ENCODE measurements around the gene COG6. TPM values are rescaled to one million over a fixed set of nuclear protein-coding genes. Genes with fewer than 3 reads are reported as not detected.

The COG6 gene
- total and polyA plus RNA-seq, 2 of the 4 experiments (the other 2 are of a cell fraction): 22.8 to 37.5 TPM

DNA sequence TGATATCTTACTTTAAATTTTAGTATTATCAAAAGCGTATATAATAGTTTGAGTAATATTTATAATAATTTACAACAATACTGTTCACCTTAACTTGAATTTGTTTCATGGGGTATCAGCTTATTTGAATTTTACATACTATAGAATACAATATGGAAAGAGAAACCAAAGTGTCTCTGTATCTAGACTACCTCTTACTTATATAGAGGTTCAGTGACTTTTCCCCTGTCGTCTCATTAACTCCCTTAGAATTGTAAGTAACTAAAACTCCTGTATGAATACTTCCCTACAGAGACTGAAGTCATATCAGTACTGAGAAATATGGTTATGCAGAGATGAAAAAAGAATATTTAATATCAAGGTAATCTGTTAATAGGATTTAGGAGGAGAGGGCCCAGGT lies 26.8 kb downstream of the COG6 start:
- Histone ChIP-seq H3K36me3 (ENCODE audit: control insufficient read depth, insufficient read depth, low read length) (peaks cover 8% of the 10 kb centered on the region), H2AFZ (replicated peaks; ENCODE audit: low read length, poor library complexity) (no peak overlapping the region), H3K18ac (ENCODE audit: low read depth, low read length) (no peak overlapping the region), H2AK9ac (replicated peaks; ENCODE audit: low read depth, low read length, poor library complexity) (no peak overlapping the region), H3K9me1 (ENCODE audit: insufficient read depth, low read length) (no peaks in the 10 kb centered on the region), H3K4ac (ENCODE audit: low read depth, low read length) (no peak overlapping the region), H3K4me1 (ENCODE audit: control insufficient read depth, insufficient read depth, low read length) (no peaks in the 10 kb centered on the region), H2BK15ac (ENCODE audit: low read depth, low read length) (no peak overlapping the region), H3K79me1 (ENCODE audit: low read depth in 1 of 2, low read length in 2 of 2) (no peaks in the 10 kb centered on the region; a peak in 1 of 4 replicates), H4K20me1 (ENCODE audit: insufficient read depth, low read length) (no peaks in the 10 kb centered on the region), H2AK5ac (ENCODE audit: low read depth, low read length) (no peak overlapping the region), H3K4me2 (ENCODE audit: low read depth, low read length) (no peak overlapping the region), H3K56ac (ENCODE audit: extremely low read depth, insufficient read depth, low read length) (no peak overlapping the region), H2BK120ac (ENCODE audit: low read depth, low read length) (no peak overlapping the region), H3K4me3 (ENCODE audit: insufficient read depth, low read depth, low read length) (no peak overlapping the region), H4K91ac (ENCODE audit: insufficient read depth, low read depth, low read length) (no peak overlapping the region), H3K9ac (ENCODE audit: low read depth, low read length) (no peak overlapping the region), H2BK20ac (ENCODE audit: low read depth, low read length) (no peak overlapping the region), H3K23ac (ENCODE audit: low read depth, low read length) (no peak overlapping the region), H2BK5ac (ENCODE audit: low read depth, low read length, poor library complexity, severe bottlenecking) (no peak overlapping the region), H3K9me3 (ENCODE audit: control insufficient read depth, insufficient read depth, low read length) (no peaks in the 10 kb centered on the region), H3K27me3 (ENCODE audit: control insufficient read depth, insufficient read depth, low read length) (no peaks in the 10 kb centered on the region), H3K27ac (ENCODE audit: insufficient read depth, low read length) (no peak overlapping the region), H4K5ac (ENCODE audit: low read depth, low read length) (no peak overlapping the region), H3K14ac (replicated peaks; ENCODE audit: low read depth, low read length) (no peak overlapping the region), H4K8ac (ENCODE audit: low read depth in 2 of 2, low read length in 2 of 2) (no peak overlapping the region)
- dilution Hi-C loops (cut with HindIII; ENCODE audit: low sequenced_read_pairs, unreplicated experiment) (no loop called here), intact Hi-C loops (cut with micrococcal nuclease) (loop anchor here (5.0 to 10.0 kb wide), 2 partner anchors 645 to 1092 kb away; partner anchors contain the start of genes MRPS31, NHLRC3 and PROSER1), in situ Hi-C loops (cut with MboI; ENCODE audit: low sequenced_read_pairs) (loop anchor here (25.0 kb wide), 1 partner anchor 1005 kb away; no protein-coding TSS in a partner anchor)
- ATAC-seq (ENCODE audit: low read depth) (no peak), DNase-seq (no peak)
- no CpG with 5 or more reads among the region's 2 CpGs for WGBS, 2 experiments (ENCODE audit: extremely low coverage in 2 of 2, insufficient read length in 1 of 2)
- BruUV-seq (replicated peaks): no TSS peak
- TF ChIP-seq RCOR1 (IDR thresholded peaks at IDR 0.05; ENCODE audit: insufficient replicate concordance, low read length): no peak
- ChIA-PET CTCF (interaction anchor here (0.5 to 0.6 kb wide), 2 partner anchors 642 to 1001 kb away, joined by 3 to 7 read pairs; no protein-coding TSS in a partner anchor), POLR2A (ENCODE audit: unreplicated experiment) (no interaction called here)

All from IMR-90 (cell line).